ENCODE measurements around the gene CXorf49.
A peak's percentile ranks its signal among the peaks of the same experiment; 100 is the strongest.
"Not testable (repeated sequence)": the region's sequence is repeated elsewhere in the genome, so short reads cannot be mapped to it uniquely, and the experiment has no call there.

The CXorf49 gene

DNA sequence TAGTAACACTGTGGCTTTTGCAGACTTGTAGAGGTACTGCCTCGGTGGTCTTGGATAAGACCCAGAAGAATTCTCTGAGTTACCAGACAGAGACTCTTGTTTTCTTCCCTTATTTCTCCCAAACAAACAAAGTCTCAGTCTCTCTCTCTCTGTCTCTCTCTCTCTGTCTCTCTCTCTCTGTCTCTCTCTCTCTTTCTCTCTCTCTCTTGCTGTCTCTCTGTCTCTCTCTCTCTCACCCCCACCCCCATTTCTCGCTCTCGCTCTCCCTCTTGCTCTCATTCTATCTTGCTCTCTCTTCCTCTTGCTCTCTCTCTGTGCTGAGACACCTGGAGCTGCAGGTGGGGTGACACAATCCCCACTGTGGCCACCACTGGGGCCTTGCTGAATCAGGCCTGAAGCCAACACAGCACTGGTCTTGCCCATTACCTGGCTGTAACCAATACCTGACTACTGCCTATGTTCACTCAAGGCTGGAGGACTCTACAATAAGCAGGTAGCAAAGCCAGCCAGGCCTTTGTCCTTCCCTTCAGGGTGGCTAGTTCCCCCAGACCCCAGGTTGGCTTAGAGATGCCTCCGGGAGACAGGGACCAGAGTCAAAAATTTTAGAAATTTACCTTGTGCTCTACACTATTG, 38.4 kb downstream of the CXorf49 start:
- H3K4me3 ChIP-seq (ENCODE audit: low read depth, low read length): no peak overlapping the region
- TF ChIP-seq MYC (IDR thresholded peaks at IDR 0.05; ENCODE audit: low read depth, low read length) (no peak), POLR2A (IDR thresholded peaks at IDR 0.05; ENCODE audit: extremely low read depth, insufficient read length) (no peak), MAX (IDR thresholded peaks at IDR 0.05; ENCODE audit: low read depth, low read length) (no peak)
- TF ChIP-seq, protein P1, sequence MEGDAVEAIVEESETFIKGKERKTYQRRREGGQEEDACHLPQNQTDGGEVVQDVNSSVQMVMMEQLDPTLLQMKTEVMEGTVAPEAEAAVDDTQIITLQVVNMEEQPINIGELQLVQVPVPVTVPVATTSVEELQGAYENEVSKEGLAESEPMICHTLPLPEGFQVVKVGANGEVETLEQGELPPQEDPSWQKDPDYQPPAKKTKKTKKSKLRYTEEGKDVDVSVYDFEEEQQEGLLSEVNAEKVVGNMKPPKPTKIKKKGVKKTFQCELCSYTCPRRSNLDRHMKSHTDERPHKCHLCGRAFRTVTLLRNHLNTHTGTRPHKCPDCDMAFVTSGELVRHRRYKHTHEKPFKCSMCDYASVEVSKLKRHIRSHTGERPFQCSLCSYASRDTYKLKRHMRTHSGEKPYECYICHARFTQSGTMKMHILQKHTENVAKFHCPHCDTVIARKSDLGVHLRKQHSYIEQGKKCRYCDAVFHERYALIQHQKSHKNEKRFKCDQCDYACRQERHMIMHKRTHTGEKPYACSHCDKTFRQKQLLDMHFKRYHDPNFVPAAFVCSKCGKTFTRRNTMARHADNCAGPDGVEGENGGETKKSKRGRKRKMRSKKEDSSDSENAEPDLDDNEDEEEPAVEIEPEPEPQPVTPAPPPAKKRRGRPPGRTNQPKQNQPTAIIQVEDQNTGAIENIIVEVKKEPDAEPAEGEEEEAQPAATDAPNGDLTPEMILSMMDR (IDR thresholded peaks at IDR 0.05; ENCODE audit: low read depth, low read length): no peak
- no peak for DNase-seq (ENCODE audit: low read depth)

DNA sequence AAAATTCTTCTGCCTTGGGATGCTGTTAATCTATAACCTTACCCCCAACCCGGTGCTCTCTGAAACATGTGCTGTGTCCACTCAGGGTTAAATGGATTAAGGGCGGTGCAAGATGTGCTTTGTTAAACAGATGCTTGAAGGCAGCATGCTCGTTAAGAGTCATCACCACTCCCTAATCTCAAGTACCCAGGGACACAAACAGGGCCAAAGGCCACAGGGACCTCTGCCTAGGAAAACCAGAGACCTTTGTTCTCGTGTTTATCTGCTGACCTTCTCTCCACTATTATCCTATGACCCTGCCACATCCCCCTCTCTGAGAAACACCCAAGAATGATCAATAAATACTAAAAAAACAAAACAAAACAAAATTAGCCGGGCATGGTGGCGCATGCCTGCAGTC, 40.9 kb downstream of the CXorf49 start:
- DNase-seq (ENCODE audit: low read depth); H3K4me3 ChIP-seq (ENCODE audit: low read depth, low read length): not testable (repeated sequence)

DNA sequence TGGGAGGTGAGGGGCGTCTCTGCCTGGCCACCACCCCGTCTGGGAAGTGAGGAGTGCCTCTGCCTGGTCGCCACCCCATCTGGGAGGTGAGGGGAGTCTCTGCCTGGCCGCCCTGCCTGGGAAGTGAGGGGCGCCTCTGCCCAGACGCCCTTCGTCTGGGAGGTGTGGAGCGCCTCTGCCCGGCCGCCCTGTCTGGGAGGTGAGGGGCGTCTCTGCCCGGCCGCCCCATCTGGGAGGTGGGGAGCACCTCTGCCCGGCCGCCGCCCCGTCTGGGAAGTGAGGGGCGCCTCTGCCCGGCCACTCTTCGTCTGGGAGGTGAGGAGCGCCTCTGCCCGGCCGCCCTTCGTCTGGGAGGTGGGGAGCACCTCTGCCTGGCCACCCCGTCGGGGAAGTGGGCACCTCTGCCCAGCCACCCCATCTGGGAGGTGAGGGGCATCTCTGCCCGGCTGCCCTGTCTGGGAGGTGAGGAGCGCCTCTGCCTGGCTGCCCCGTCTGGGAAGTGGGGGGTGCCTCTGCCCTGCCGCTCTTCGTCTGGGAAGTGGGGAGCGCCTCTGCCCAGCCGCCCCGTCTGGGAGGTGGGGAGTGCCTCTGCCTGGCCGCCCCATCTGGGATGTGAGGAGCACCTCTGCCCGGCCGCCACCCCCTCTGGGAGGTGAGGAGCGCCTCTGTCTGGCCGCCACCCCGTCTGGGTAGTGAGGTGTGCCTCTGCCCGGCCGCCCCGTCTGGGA, 41.9 kb downstream of the CXorf49 start:
- not testable (repeated sequence) for DNase-seq (ENCODE audit: low read depth); H3K4me3 ChIP-seq (ENCODE audit: low read depth, low read length)

GRCh38 chrX:71675636-71676035, 42.4 kb downstream of the CXorf49 start:
- H3K4me3 ChIP-seq (ENCODE audit: low read depth, low read length); DNase-seq (ENCODE audit: low read depth): not testable (repeated sequence)

- no peak for TF ChIP-seq MAX (IDR thresholded peaks at IDR 0.05; ENCODE audit: low read depth, low read length)
- TF ChIP-seq POLR2A (IDR thresholded peaks at IDR 0.05; ENCODE audit: extremely low read depth, insufficient read length): no peak
- TF ChIP-seq, protein P1 (IDR thresholded peaks at IDR 0.05; ENCODE audit: low read depth, low read length): no peak
- no peak for TF ChIP-seq MYC (IDR thresholded peaks at IDR 0.05; ENCODE audit: low read depth, low read length)
- no peak for DNase-seq (ENCODE audit: low read depth)
- H3K4me3 ChIP-seq (ENCODE audit: low read depth, low read length): no peak overlapping the region
Measured at GRCh38 chrX:71671938-71672337, 46.1 kb downstream of the CXorf49 start.

GRCh38 chrX:71671043-71671780, 46.9 kb downstream of the CXorf49 start:
- no peak for TF ChIP-seq MAX (IDR thresholded peaks at IDR 0.05; ENCODE audit: low read depth, low read length)
- no peak for TF ChIP-seq MYC (IDR thresholded peaks at IDR 0.05; ENCODE audit: low read depth, low read length)
- no peak for TF ChIP-seq POLR2A (IDR thresholded peaks at IDR 0.05; ENCODE audit: extremely low read depth, insufficient read length)
- TF ChIP-seq, protein P1 (IDR thresholded peaks at IDR 0.05; ENCODE audit: low read depth, low read length): no peak
- no peak for DNase-seq (ENCODE audit: low read depth)
- H3K4me3 ChIP-seq (ENCODE audit: low read depth, low read length): no peak overlapping the region

GRCh38 chrX:71669947-71670346, 48.1 kb downstream of the CXorf49 start:
- TF ChIP-seq, protein P1 (IDR thresholded peaks at IDR 0.05; ENCODE audit: low read depth, low read length): peak; percentile 38
- DNase-seq (ENCODE audit: low read depth): peak; percentile 28
- H3K4me3 ChIP-seq (ENCODE audit: low read depth, low read length): not testable (repeated sequence)
